B cell (primary cell): ENCODE measurements around the gene F8A1.
"Not testable (repeated sequence)": the region's sequence is repeated elsewhere in the genome, so short reads cannot be mapped to it uniquely, and the experiment has no call there.

Experiments used
- CTCF ChIP-seq: fragments of 200-600 bp; IDR thresholded peaks from one replicate; pipeline ENCODE4 v1.8.0; 2022; ENCODE audit warnings: antibody characterized with exemption, mild to moderate bottlenecking
- EZH2 ChIP-seq: IDR thresholded peaks from 2 replicates; pipeline ENCODE4 v1.6.1; 2012; ENCODE audit warnings: borderline replicate concordance, low read depth, mild to moderate bottlenecking, moderate library complexity, low read length; ENCODE audit not compliant: insufficient read depth, poor library complexity, severe bottlenecking

GRCh38 chrX:154910528-154910927 is 24.4 kb downstream of the F8A1 start:
- TF ChIP-seq CTCF, EZH2: not testable (repeated sequence)
